ENCODE results near the gene HERC3. TPM values are rescaled to one million over a fixed set of nuclear protein-coding genes. Genes with fewer than 3 reads are reported as not detected.

HERC3 gene
- total RNA-seq, 1 donor from 2014 or later, result 8.5 TPM

GRCh38 chr4:88753658-88754571 lies 161.6 kb downstream of the HERC3 start:
- Histone ChIP-seq H3K9me3 (ENCODE audit: insufficient read depth, low read depth, low read length) (no peaks in the 10 kb centered on the region), H3K79me2 (ENCODE audit: insufficient read depth, low read length) (no peaks in the 10 kb centered on the region), H3K9ac (ENCODE audit: low read length) (no peak overlapping the region), H3K27me3 (ENCODE audit: insufficient read depth, low read length) (no peaks in the 10 kb centered on the region), H3K4me3 (ENCODE audit: insufficient read depth, low read depth, low read length) (no peak overlapping the region), H3K36me3 (ENCODE audit: insufficient read depth, low read length) (peaks cover 4% of the 10 kb centered on the region), H4K20me1 (ENCODE audit: insufficient read depth, low read length) (peaks cover 2% of the 10 kb centered on the region), H3K4me2 (ENCODE audit: low read length) (no peak overlapping the region), H3K4me1 (ENCODE audit: insufficient read depth, low read length) (peaks cover 14% of the 10 kb centered on the region), H3K27ac (ENCODE audit: low read depth, low read length) (no peak overlapping the region), H2AFZ (ENCODE audit: low read depth, low read length) (no peak overlapping the region)
- FAIRE-seq, result no peak
- no peak for TF ChIP-seq CTCF (IDR thresholded peaks at IDR 0.05; ENCODE audit: insufficient read depth, low read depth, low read length)
- no peak for TF ChIP-seq EZH2 (IDR thresholded peaks at IDR 0.05; ENCODE audit: insufficient read depth, low read length)
- peaks cover 9% of the 10 kb centered on the region for H3K4me1 Mint-ChIP-seq (ENCODE audit: low read depth, unreplicated experiment)
- DNase-seq (ENCODE audit: low read depth), result no peak
- H3K27me3 Mint-ChIP-seq (ENCODE audit: low read depth, unreplicated experiment), result no peaks in the 10 kb centered on the region
- no peak overlapping the region for H3K4me3 Mint-ChIP-seq (ENCODE audit: unreplicated experiment)
- H3K27ac Mint-ChIP-seq (ENCODE audit: unreplicated experiment), result no peak overlapping the region
- peaks cover 16% of the 10 kb centered on the region for H3K36me3 Mint-ChIP-seq (ENCODE audit: low read depth, unreplicated experiment)
- H3K9me3 Mint-ChIP-seq (ENCODE audit: unreplicated experiment), result no peaks in the 10 kb centered on the region

- H2AFZ ChIP-seq (ENCODE audit: low read depth, low read length), result no peak overlapping the region
- peaks cover 3% of the 10 kb centered on the region for H4K20me1 ChIP-seq (ENCODE audit: insufficient read depth, low read length)
- H3K4me3 Mint-ChIP-seq (ENCODE audit: unreplicated experiment), result no peak overlapping the region
- H3K4me1 ChIP-seq (ENCODE audit: insufficient read depth, low read length), result peaks cover 16% of the 10 kb centered on the region
- H3K4me3 ChIP-seq (ENCODE audit: insufficient read depth, low read depth, low read length), result no peak overlapping the region
- DNase-seq (ENCODE audit: low read depth) (no peak), FAIRE-seq (no peak)
- H3K27ac Mint-ChIP-seq (ENCODE audit: unreplicated experiment), result no peak overlapping the region
- H3K9me3 ChIP-seq (ENCODE audit: insufficient read depth, low read depth, low read length), result no peaks in the 10 kb centered on the region
- H3K4me1 Mint-ChIP-seq (ENCODE audit: low read depth, unreplicated experiment), result peaks cover 16% of the 10 kb centered on the region
- no peaks in the 10 kb centered on the region for H3K36me3 ChIP-seq (ENCODE audit: insufficient read depth, low read length)
- H3K9me3 Mint-ChIP-seq (ENCODE audit: unreplicated experiment), result no peaks in the 10 kb centered on the region
- TF ChIP-seq CTCF (IDR thresholded peaks at IDR 0.05; ENCODE audit: insufficient read depth, low read depth, low read length) (no peak), EZH2 (IDR thresholded peaks at IDR 0.05; ENCODE audit: insufficient read depth, low read length) (no peak)
- no peak overlapping the region for H3K9ac ChIP-seq (ENCODE audit: low read length)
- H3K27ac ChIP-seq (ENCODE audit: low read depth, low read length), result no peak overlapping the region
- H3K36me3 Mint-ChIP-seq (ENCODE audit: low read depth, unreplicated experiment), result peaks cover 7% of the 10 kb centered on the region
- no peaks in the 10 kb centered on the region for H3K27me3 ChIP-seq (ENCODE audit: insufficient read depth, low read length)
- no peaks in the 10 kb centered on the region for H3K79me2 ChIP-seq (ENCODE audit: insufficient read depth, low read length)
- H3K4me2 ChIP-seq (ENCODE audit: low read length), result no peak overlapping the region
- no peaks in the 10 kb centered on the region for H3K27me3 Mint-ChIP-seq (ENCODE audit: low read depth, unreplicated experiment)
Measured at GRCh38 chr4:88754796-88755195, 162.5 kb downstream of the HERC3 start.

- H4K20me1 ChIP-seq (ENCODE audit: insufficient read depth, low read length), result peaks cover 3% of the 10 kb centered on the region
- TF ChIP-seq CTCF (IDR thresholded peaks at IDR 0.05; ENCODE audit: insufficient read depth, low read depth, low read length) (no peak), EZH2 (IDR thresholded peaks at IDR 0.05; ENCODE audit: insufficient read depth, low read length) (no peak)
Measured at GRCh38 chr4:88755454-88755853, 163.2 kb downstream of the HERC3 start.

More at GRCh38 chr4:88755454-88755853, 163.2 kb downstream of the HERC3 start:
- Mint-ChIP-seq H3K27ac (ENCODE audit: unreplicated experiment) (no peak overlapping the region), H3K9me3 (ENCODE audit: unreplicated experiment) (no peaks in the 10 kb centered on the region), H3K4me3 (ENCODE audit: unreplicated experiment) (no peak overlapping the region), H3K36me3 (ENCODE audit: low read depth, unreplicated experiment) (peaks cover 2% of the 10 kb centered on the region), H3K27me3 (ENCODE audit: low read depth, unreplicated experiment) (no peaks in the 10 kb centered on the region), H3K4me1 (ENCODE audit: low read depth, unreplicated experiment) (peaks cover 16% of the 10 kb centered on the region)
- H3K4me3 ChIP-seq (ENCODE audit: insufficient read depth, low read depth, low read length), result no peak overlapping the region
- H3K9ac ChIP-seq (ENCODE audit: low read length), result no peak overlapping the region
- FAIRE-seq (no peak), DNase-seq (ENCODE audit: low read depth) (no peak)
- H3K79me2 ChIP-seq (ENCODE audit: insufficient read depth, low read length), result no peaks in the 10 kb centered on the region
- H3K4me1 ChIP-seq (ENCODE audit: insufficient read depth, low read length), result peaks cover 16% of the 10 kb centered on the region
- no peak overlapping the region for H3K27ac ChIP-seq (ENCODE audit: low read depth, low read length)
- H3K4me2 ChIP-seq (ENCODE audit: low read length), result no peak overlapping the region
- no peak overlapping the region for H2AFZ ChIP-seq (ENCODE audit: low read depth, low read length)
- H3K36me3 ChIP-seq (ENCODE audit: insufficient read depth, low read length), result no peaks in the 10 kb centered on the region
- no peaks in the 10 kb centered on the region for H3K27me3 ChIP-seq (ENCODE audit: insufficient read depth, low read length)
- H3K9me3 ChIP-seq (ENCODE audit: insufficient read depth, low read depth, low read length), result no peaks in the 10 kb centered on the region
